Iris pigment epithelial cell (primary cell): Measurements from ENCODE around the gene INAFM2.

Experiments used
- DNase-seq: peaks from one replicate; pipeline ENCODE4 v3.0.0-alpha.2; 2011; ENCODE audit warnings: low read depth

INAFM2 gene

GRCh38 chr15:40323239-40323952, at the start of gene INAFM2:
TSS of gene INAFM2 (plus strand) at chr15:40323692. CDS start at chr15:40324056, 364 bp downstream.
- peak; percentile 93 for DNase-seq

- peak; percentile 76 for DNase-seq
Observed at GRCh38 chr15:40274350-40275274, 48.9 kb upstream of the INAFM2 start.

DNA sequence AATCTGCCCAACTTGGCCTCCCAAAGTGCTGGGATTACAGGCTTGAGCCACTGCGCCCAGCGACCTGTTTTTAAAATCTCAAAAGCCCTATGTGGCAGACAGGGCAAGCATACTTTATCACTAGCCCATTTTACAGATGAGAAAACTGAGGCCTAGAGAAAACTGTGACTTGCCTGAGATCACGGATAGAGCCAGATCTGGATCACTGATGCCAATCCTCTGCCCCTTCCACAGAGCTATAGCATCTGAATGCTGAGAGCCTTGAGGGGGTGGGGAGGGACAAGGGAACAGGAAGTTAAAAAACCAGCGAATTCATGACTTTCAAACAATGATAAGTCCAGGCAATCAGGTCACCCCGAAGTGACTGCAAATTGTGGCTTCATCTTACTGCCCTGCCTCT, 48.0 kb upstream of the INAFM2 start:
- DNase-seq = no peak

DNA sequence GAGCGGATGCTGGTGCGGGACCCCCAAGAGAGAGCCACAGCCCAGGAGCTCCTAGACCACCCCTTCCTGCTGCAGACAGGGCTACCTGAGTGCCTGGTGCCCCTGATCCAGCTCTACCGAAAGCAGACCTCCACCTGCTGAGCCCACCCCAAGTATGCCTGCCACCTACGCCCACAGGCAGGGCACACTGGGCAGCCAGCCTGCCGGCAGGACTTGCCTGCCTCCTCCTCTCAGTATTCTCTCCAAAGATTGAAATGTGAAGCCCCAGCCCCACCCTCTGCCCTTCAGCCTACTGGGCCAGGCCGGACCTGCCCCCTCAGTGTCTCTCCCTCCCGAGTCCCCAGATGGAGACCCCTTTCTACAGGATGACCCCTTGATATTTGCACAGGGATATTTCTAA, 47.5 kb upstream of the INAFM2 start:
- no peak for DNase-seq

GRCh38 chr15:40276927-40277326, 46.6 kb upstream of the INAFM2 start:
- no peak for DNase-seq

DNA sequence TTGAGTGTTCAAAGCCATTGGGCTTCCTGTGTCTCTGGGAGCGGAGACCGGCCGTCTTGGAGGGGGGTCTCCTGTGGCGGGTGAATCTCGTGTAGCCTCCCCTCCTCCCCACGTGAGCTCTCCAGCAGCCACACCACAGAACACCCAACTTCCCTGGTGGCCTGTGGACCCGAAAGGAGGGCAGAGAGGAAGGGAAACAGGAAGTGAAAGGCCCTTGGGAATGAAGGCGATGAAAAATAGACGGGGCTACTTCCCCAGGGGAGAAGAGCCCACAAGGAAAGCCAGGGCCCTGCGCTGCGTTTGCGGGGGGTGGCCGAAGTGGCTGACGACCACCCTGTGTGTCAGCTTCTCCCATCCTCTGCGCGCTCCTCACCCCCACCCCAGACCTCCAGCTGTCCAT, 46.0 kb upstream of the INAFM2 start:
- DNase-seq = no peak

DNA sequence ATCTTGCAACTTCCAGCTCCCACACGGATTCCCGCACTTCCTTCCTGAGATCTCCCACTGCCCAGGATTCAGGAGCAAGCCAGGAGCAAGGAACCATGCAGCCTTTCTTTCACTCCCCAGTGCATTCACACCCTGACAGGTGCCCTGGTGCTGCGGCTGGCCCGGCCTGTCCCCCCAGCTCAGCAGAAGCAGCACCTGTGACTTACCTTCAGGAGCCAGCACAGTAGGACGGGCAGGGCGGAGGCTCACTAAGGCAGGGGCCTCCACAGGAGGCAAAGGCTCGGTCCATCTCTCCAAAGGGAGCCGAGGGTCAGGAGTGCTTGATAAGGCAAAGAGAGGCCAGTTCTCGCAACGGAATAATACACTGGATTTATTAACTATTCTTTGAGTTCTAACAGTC, 45.5 kb upstream of the INAFM2 start:
- no peak for DNase-seq

DNA sequence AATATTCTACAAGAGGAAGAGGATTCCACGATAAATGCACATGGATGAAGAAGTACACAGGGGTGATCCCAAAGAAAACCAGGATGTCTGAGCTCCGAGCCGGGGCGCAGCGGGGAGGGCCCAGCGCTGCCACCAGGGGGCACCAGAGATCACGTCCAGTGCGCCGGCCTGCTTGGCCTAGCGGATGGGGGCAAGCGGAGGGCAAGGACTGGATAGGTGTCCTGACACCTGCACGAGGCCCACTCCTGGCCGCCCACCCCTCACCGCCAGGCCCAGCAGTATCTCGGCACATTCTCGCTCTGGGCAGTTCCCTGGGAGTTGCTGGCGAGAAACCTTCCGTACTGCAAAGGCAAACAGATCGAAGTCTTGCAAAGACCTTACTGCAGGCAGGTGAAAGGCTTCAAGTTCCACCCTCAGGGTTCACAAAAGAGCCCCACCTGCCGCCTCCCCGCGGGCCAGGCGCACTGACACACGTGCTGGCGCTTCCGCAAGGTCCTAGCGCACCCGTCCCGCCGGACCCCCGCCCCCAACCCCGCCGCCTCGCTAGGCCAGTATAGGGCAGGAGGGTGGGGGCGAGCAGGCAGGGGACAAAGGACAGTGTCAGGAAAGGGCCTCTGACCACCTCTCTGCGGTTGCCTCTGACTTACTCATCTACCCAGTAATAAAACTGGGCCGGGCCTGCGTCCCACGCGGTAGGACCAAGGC, 43.9 kb upstream of the INAFM2 start:
- DNase-seq = no peak

DNA sequence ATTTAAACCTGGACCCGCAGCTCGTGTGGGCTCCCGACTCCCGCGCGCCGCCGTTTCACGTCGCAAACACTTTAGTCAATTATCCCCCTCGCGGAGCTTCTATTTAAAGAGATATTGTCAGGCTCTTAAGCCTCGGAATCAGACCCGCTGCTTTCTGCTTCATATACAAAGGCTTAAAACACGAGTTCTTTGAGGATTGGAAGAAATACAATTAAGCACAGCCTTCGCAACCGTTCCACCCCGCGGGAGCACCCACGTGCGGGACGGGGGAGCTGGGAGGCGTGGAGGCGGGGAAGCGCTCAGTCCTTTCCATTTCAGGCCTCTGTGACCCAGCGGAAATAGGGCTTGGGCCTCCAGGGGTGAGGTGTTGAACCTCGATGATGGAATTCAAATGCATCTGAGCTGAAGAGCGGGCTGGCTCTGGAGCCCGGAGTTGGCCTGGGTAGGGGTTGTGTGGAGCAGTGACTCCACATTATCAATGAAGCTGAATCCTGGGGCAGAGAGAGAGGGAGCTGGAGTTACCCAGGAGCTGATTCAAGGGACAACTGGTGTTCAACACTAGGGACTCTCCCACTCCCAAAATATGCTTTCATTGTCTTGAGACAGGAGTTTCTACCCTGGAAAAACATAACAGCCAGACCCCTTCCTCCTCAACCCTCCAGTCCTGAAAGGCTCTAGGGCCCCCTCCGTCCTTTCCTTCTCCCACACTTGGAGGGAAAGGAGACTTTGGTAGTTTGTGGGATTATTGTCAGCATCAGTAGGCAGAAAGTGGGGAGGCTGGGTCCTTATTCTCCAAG, 43.0 kb upstream of the INAFM2 start:
- no peak for DNase-seq

DNA sequence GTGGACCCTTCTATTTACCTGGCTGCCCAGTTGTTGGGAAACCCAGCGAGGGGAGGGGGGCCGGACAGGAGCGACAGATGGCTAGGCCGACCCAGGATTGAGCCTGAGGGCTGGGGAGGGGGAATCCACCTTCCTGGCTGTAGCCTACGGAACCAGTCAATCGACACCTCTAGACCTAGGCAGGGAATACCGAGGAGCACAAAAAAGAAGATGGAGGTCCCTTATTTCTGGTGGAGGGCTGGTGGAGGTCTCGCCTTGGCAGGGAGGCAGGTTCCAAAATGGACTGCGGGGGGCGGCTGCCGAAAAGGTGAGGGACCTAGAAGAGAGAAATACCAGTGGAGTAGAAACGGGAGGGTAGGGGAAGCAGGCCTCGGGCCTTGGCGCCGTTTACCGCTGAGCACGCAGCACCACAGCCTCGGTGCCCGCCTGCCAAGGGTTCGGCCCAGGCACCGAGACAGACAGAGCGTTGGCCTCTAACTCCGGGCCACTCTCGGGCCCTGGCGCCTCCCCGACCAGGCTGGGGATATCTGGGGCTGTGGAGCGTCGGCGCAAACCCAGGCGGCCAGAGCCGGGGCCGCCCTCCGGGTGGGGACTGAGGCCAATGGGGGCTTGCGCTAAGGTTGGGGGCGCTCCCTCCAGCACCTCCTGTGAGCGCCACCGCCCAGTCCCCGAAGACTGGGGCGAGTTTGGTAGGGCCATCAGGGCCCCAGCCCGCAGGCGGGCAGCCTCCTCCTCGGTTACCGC, 42.3 kb upstream of the INAFM2 start:
- DNase-seq = no peak

GRCh38 chr15:40281801-40282146, 41.7 kb upstream of the INAFM2 start:
- DNase-seq = no peak

DNA sequence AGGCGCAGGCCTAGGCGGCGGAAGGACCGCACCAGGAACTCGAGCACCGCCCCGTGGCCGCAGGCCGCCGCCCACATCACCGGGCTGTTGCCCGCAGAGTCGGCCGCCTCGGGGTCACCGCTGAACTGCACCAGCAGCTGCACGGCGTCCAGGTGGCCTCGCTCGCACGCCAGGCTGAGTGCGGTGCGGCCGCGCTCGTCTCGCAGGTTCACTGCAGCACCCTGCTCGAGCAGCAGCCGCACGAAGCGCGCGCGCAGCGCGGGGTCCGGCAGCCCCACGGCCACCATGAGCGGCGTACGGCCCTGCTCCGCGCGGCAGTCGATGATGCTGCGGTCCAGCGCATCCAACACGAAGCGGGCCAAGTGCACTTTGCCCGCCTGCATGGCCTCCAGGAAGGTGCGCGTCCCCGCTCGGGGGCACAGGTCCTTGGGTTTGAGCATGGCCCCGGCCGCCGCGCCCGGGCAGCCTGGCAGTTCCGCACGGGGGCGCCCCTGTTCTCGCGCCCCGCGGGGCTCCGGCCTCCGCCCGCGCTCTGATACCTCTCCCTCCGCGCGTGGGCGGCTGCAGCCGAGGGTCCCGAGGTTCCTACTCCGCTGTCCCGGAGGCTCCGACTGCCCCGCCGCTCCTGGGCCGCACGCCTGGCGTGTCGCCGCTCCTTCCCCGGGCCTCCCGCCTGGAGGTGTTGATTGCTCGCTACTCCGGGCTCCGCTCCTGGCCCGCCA, 41.2 kb upstream of the INAFM2 start:
- peak; percentile 12 for DNase-seq

GRCh38 chr15:40282869-40283614, 40.5 kb upstream of the INAFM2 start, which contains the start of gene ANKRD63:
TSS of gene ANKRD63 (minus strand) at chr15:40283064. CDS start at chr15:40282586, 478 bp downstream.
- DNase-seq = no peak

DNA sequence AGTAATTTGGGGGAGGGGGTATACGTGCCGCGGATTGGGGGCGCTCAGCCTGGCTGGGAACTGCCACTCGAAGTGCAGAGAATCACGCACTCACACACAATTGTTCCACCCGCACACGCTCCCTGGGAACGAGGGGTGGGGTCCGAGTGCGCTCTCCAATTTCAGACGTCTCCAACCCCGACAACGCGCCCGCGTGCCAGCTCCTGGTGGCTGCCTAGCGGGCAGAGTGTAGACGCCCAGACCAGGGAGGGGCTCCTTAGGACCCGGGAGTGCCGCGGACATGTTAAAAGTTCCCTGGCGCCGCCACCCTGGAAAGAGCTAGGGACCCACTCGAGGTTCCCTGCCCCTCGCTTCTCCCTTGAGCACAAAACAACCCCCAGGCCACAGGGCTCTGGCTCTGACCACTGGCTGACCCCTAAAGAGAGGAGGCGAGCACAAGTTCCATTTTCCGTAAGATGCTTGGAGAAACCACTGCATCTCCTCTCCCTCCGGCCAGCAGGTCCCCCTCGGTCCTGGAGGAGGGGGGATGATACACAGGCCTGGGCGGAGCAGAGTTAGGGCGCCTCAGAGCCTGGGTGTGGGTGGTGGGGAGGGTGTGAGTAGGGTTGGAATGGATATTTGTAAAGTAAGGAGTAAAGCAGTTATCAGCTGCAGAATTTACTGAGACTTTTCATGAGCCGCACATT, 39.7 kb upstream of the INAFM2 start:
- no peak for DNase-seq

- no peak for DNase-seq
Observed at GRCh38 chr15:40285151-40285550, 38.3 kb upstream of the INAFM2 start.

GRCh38 chr15:40285554-40286011, 37.9 kb upstream of the INAFM2 start:
- no peak for DNase-seq

GRCh38 chr15:40286061-40286532, 37.4 kb upstream of the INAFM2 start:
- DNase-seq = no peak

- DNase-seq = no peak
Observed at GRCh38 chr15:40286794-40287193, 36.7 kb upstream of the INAFM2 start.

- no peak for DNase-seq
Observed at GRCh38 chr15:40287505-40287904, 36.0 kb upstream of the INAFM2 start.
